ENCODE measurements around the gene KCNQ5. TPM values are rescaled to one million over a fixed set of nuclear protein-coding genes. Genes with fewer than 3 reads are reported as not detected.
"Not testable (repeated sequence)": the region's sequence is repeated elsewhere in the genome, so short reads cannot be mapped to it uniquely, and the experiment has no call there.

Gene KCNQ5
- total RNA-seq, 1 donor from 2014 or later: 0.08 TPM

- Mint-ChIP-seq H3K27me3 (ENCODE audit: unreplicated experiment) (peaks cover 1% of the 10 kb centered on the region), H3K4me1 (ENCODE audit: unreplicated experiment) (no peaks in the 10 kb centered on the region), H3K27ac (ENCODE audit: unreplicated experiment) (no peak overlapping the region), H3K36me3 (ENCODE audit: low read depth, unreplicated experiment) (no peaks in the 10 kb centered on the region), H3K9me3 (ENCODE audit: unreplicated experiment) (no peaks in the 10 kb centered on the region), H3K4me3 (ENCODE audit: unreplicated experiment) (no peak overlapping the region)
- TF ChIP-seq CTCF (IDR thresholded peaks at IDR 0.05; ENCODE audit: unreplicated experiment): no peak
- no peak for DNase-seq (ENCODE audit: low spot score)
Measured at GRCh38 chr6:73233048-73233447, 611.2 kb downstream of the KCNQ5 start.

- H3K9me3 Mint-ChIP-seq (ENCODE audit: unreplicated experiment); H3K27ac Mint-ChIP-seq (ENCODE audit: unreplicated experiment); H3K36me3 Mint-ChIP-seq (ENCODE audit: low read depth, unreplicated experiment); H3K27me3 Mint-ChIP-seq (ENCODE audit: unreplicated experiment); H3K4me1 Mint-ChIP-seq (ENCODE audit: unreplicated experiment); DNase-seq (ENCODE audit: low spot score); H3K4me3 Mint-ChIP-seq (ENCODE audit: unreplicated experiment): not testable (repeated sequence)
Measured at GRCh38 chr6:73233971-73234370, 612.1 kb downstream of the KCNQ5 start.

GRCh38 chr6:73234733-73235132 lies 612.9 kb downstream of the KCNQ5 start:
- Mint-ChIP-seq H3K27ac (ENCODE audit: unreplicated experiment) (no peak overlapping the region), H3K36me3 (ENCODE audit: low read depth, unreplicated experiment) (no peaks in the 10 kb centered on the region), H3K27me3 (ENCODE audit: unreplicated experiment) (peaks cover 1% of the 10 kb centered on the region), H3K4me3 (ENCODE audit: unreplicated experiment) (no peak overlapping the region), H3K9me3 (ENCODE audit: unreplicated experiment) (no peaks in the 10 kb centered on the region), H3K4me1 (ENCODE audit: unreplicated experiment) (no peaks in the 10 kb centered on the region)
- no peak for TF ChIP-seq CTCF (IDR thresholded peaks at IDR 0.05; ENCODE audit: unreplicated experiment)
- DNase-seq (ENCODE audit: low spot score): no peak

GRCh38 chr6:73236144-73236750 lies 614.4 kb downstream of the KCNQ5 start:
- no peaks in the 10 kb centered on the region for H3K9me3 Mint-ChIP-seq (ENCODE audit: unreplicated experiment)
- TF ChIP-seq CTCF (IDR thresholded peaks at IDR 0.05; ENCODE audit: unreplicated experiment): no peak
- peaks cover 1% of the 10 kb centered on the region for H3K27me3 Mint-ChIP-seq (ENCODE audit: unreplicated experiment)
- H3K4me3 Mint-ChIP-seq (ENCODE audit: unreplicated experiment): no peak overlapping the region
- no peak for DNase-seq (ENCODE audit: low spot score)
- H3K27ac Mint-ChIP-seq (ENCODE audit: unreplicated experiment): no peak overlapping the region
- H3K36me3 Mint-ChIP-seq (ENCODE audit: low read depth, unreplicated experiment): no peaks in the 10 kb centered on the region
- no peaks in the 10 kb centered on the region for H3K4me1 Mint-ChIP-seq (ENCODE audit: unreplicated experiment)

- no peak overlapping the region for H3K27ac Mint-ChIP-seq (ENCODE audit: unreplicated experiment)
- H3K9me3 Mint-ChIP-seq (ENCODE audit: unreplicated experiment): no peaks in the 10 kb centered on the region
- DNase-seq (ENCODE audit: low spot score): no peak
Measured at GRCh38 chr6:73240730-73241129, 618.9 kb downstream of the KCNQ5 start.

More at GRCh38 chr6:73240730-73241129, 618.9 kb downstream of the KCNQ5 start:
- TF ChIP-seq CTCF (IDR thresholded peaks at IDR 0.05; ENCODE audit: unreplicated experiment): no peak
- Mint-ChIP-seq H3K4me3 (ENCODE audit: unreplicated experiment) (no peak overlapping the region), H3K27me3 (ENCODE audit: unreplicated experiment) (no peaks in the 10 kb centered on the region), H3K36me3 (ENCODE audit: low read depth, unreplicated experiment) (no peaks in the 10 kb centered on the region), H3K4me1 (ENCODE audit: unreplicated experiment) (no peaks in the 10 kb centered on the region)

Data from endothelial cell (in vitro differentiated cells).